Fibroblast of pulmonary artery (primary cell): Measurements from ENCODE around the gene TTC29.

Experiments used
- DNase-seq: peaks from one replicate; pipeline ENCODE4 v3.0.0-alpha.2; 2010; ENCODE audit warnings: low read depth
- H3K4me3 ChIP-seq: replicated peaks from 2 replicates; pipeline ENCODE4 v1.5.1; 2011; ENCODE audit warnings: low read depth, mild to moderate bottlenecking, control low read depth, low read length, moderate library complexity
- TF ChIP-seq, protein P1 (sequence below): IDR thresholded peaks from 2 replicates; pipeline ENCODE4 v1.5.1; 2011; ENCODE audit warnings: mild to moderate bottlenecking, control low read depth, low read length, inconsistent platforms; ENCODE audit errors: missing control alignments

TTC29 gene

DNA sequence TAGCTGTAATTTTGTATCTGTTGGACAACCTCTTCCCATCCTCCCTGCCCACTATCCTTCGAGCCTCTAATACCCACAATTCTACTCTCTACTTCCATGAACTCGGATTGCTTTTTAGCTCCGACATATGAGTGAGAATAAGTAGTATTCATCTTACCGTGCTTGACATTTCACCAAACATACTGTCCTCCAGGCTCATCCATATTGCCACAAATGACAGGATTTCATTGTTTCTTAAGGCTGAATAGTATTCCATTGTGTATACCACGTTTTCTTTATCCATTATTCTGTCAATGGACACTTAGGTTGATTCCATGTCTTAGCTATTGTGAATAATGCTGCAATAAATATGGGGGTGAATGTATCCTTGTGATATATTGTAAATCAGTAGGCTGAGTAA is 26.4 kb upstream of the TTC29 start:
- no peak overlapping the region for H3K4me3 ChIP-seq
- no peak for DNase-seq
- TF ChIP-seq, protein P1, sequence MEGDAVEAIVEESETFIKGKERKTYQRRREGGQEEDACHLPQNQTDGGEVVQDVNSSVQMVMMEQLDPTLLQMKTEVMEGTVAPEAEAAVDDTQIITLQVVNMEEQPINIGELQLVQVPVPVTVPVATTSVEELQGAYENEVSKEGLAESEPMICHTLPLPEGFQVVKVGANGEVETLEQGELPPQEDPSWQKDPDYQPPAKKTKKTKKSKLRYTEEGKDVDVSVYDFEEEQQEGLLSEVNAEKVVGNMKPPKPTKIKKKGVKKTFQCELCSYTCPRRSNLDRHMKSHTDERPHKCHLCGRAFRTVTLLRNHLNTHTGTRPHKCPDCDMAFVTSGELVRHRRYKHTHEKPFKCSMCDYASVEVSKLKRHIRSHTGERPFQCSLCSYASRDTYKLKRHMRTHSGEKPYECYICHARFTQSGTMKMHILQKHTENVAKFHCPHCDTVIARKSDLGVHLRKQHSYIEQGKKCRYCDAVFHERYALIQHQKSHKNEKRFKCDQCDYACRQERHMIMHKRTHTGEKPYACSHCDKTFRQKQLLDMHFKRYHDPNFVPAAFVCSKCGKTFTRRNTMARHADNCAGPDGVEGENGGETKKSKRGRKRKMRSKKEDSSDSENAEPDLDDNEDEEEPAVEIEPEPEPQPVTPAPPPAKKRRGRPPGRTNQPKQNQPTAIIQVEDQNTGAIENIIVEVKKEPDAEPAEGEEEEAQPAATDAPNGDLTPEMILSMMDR, result no peak

DNA sequence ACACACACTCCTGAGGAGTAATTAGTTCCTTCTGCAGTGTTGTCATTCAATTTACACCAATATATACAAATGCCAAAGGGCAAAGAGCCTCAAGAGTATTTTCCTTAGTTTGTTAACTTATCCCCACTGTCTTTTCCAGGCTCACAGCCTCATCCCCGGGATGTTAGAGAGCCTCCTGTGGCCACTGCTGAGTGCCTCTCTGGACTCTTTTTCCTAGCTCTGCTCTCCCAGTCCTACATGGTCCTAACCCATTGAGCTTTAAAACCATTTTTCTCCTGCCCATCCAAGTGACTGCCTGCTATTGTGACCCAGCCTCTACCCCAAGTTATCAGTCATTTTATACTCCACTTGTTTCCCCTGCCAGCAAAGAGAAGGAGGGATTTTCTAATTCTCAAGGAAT is 23.5 kb upstream of the TTC29 start:
- H3K4me3 ChIP-seq, result no peak overlapping the region
- no peak for DNase-seq
- TF ChIP-seq, protein P1, result no peak

DNA sequence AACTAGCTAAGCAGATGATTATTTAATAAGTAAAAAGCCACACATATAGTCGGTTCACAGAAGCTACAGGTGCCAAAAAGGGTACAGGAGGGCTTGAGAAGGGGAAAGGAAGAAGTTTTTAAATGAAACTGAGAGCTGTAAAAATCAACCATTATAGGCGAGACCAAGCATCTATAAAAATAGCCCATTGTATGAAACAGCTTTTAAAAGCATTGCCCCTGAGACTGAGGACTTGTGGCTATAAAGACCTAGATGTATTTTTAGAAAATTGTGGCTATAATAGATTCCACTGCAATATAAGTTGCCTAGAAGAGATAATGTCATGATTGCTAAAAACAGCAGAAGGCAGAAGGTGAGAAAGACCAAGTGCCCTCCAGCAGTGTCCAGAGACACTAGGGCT is 15.0 kb upstream of the TTC29 start:
- DNase-seq, result no peak
- no peak overlapping the region for H3K4me3 ChIP-seq
- TF ChIP-seq, protein P1, result no peak

DNA sequence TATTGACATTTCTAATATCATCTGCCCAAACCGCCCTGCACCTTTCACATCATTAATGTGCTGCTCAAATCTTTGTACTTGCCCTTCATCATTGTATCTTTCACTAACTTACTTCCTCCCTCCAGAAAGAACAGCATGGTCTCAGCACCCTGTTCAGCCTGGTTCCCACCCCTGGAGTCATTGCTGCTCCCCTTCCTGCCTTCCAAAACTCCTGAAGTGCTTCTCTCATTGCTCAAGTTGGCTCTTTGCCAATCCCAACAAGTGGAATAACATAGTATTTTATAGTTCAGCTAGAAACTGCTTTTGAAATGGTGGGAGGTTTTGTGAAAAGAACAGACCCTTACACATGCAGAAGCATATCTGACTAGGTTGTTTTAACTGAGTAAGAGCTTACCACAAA is 14.0 kb upstream of the TTC29 start:
- peak; percentile 20 for DNase-seq
- TF ChIP-seq, protein P1, result no peak

DNA sequence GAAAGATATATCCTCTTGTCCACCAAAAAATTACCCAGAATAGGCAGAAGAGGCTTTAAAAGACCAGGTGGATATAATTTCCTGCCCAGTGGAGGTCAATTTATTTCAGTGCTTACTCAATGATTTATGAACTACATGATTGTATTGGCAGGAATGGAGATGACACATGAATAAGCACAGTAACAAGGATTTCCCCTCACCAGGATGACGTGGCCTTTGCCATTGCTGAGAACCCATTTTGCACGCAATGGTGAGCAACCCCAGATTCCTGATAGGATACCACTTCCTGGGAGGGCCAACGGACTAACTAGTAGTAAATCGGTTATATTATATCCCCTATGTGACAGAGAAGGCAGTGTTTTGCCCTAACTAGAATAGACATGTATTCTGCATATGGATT is 11.6 kb upstream of the TTC29 start:
- TF ChIP-seq, protein P1, result no peak
- peak; percentile 68 for DNase-seq
- no peak overlapping the region for H3K4me3 ChIP-seq

More for the DNA sequence above, 14.0 kb upstream of the TTC29 start:
- H3K4me3 ChIP-seq, result no peak overlapping the region

DNA sequence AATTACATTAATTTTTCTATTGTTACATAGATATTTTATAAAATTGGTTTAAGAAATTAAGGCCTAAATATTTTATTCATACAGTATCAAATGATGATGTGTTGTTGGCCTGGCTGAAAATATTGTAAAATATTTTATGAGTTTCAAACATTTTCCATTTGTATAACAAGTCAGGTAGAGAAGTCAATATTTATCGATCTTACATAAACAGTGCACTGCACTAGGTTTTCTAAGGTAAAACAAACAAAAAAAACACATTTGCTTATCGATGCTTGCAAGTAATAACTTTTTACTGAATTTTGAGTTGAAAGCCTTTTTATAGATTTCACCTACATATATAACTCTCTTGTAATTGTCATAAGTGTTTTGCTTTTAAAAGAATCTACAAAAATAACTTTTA is 7.2 kb upstream of the TTC29 start:
- H3K4me3 ChIP-seq, result no peak overlapping the region
- DNase-seq, result no peak
- TF ChIP-seq, protein P1, result no peak

DNA sequence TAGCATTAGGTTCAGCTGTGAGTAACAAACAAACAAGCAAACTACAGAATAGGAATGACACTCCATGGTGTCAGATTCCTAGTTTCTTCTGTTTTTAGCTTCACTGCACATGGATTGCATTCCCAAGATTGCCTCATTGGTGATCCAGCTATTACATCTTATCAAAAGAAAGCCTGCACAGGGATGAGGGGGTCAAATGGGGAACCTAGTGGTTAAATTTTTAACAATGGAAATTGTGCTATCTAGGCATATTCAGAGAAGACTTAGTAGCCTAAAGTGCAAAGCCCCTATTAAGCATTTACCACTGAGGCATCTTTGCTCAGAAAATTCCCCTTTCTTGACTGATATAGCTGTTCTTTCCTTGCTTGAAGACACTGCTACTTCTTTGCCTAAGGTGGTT is 3.9 kb upstream of the TTC29 start:
- DNase-seq, result no peak
- TF ChIP-seq, protein P1, result no peak

More for the DNA sequence above, 3.9 kb upstream of the TTC29 start:
- no peak overlapping the region for H3K4me3 ChIP-seq
